Measurements from ENCODE around the gene KARS1. TPM values are rescaled to one million over a fixed set of nuclear protein-coding genes. Genes with fewer than 3 reads are reported as not detected.

Gene KARS1
- total RNA-seq, 1 experiment from 2014 or later, result 181 TPM

- no peak overlapping the region for H2BK20ac ChIP-seq (ENCODE audit: low read depth, low read length, poor library complexity, severe bottlenecking)
- no peak overlapping the region for H3K27ac ChIP-seq (ENCODE audit: insufficient read length, low read depth, low read length)
- H2AK5ac ChIP-seq (ENCODE audit: insufficient read length, low read length), result no peak overlapping the region
- no peak overlapping the region for H4K8ac ChIP-seq (replicated peaks; ENCODE audit: insufficient read length, low read depth, low read length)
- no peaks in the 10 kb centered on the region for H3K9me3 ChIP-seq (ENCODE audit: control insufficient read depth, low read depth, low read length)
- no peak overlapping the region for H3K56ac ChIP-seq (ENCODE audit: insufficient read length, low read depth, low read length)
- no peak overlapping the region for H4K91ac ChIP-seq (ENCODE audit: insufficient read length, low read depth, low read length)
- peaks cover 59 to 94% (median 90%) of the 10 kb centered on the region in 3 experiments; a peak in 6 of 7 replicates for H3K36me3 Mint-ChIP-seq (ENCODE audit: insufficient read depth in 1 of 3, low read depth in 3 of 3)
- no peak overlapping the region for H2BK12ac ChIP-seq (ENCODE audit: insufficient read length, low read depth, low read length)
- no peak overlapping the region for H3K14ac ChIP-seq (ENCODE audit: insufficient read depth, low read length)
- no peaks in the 10 kb centered on the region for H3K27me3 ChIP-seq (ENCODE audit: insufficient read depth, low read length)
- no peak overlapping the region for H3K4me3 Mint-ChIP-seq
- H3K23me2 ChIP-seq (ENCODE audit: insufficient read length, low read depth, low read length, poor library complexity, severe bottlenecking), result no peaks in the 10 kb centered on the region
- TF ChIP-seq CTCF (conservative IDR thresholded peaks at IDR 0.05), result no peak
- no peaks in the 10 kb centered on the region for H3K79me1 ChIP-seq (ENCODE audit: insufficient read depth, low read depth, low read length, poor library complexity, severe bottlenecking)
- no peak overlapping the region for H2BK5ac ChIP-seq (ENCODE audit: insufficient read length, low read length)
- no peak overlapping the region for H3K4ac ChIP-seq (ENCODE audit: low read depth, low read length)
- H3K9me3 Mint-ChIP-seq, result no peaks in the 10 kb centered on the region
- DNase-seq, result no peak
- H4K5ac ChIP-seq (ENCODE audit: insufficient read length, low read depth, low read length), result no peak overlapping the region
- H3K9ac ChIP-seq (ENCODE audit: extremely low read depth, insufficient read length, low read length), result no peak overlapping the region
- H3K79me2 ChIP-seq (ENCODE audit: insufficient read depth, low read length), result peaks cover 12% of the 10 kb centered on the region; the same call in 1 of the 2 replicates
- no CpG with 5 or more reads among the region's 6 CpGs for WGBS (ENCODE audit: extremely low coverage, insufficient read length, low lambda C conversion rate)
- H3K4me1 Mint-ChIP-seq, result peaks cover 5 to 7% of the 10 kb centered on the region in 2 experiments
- H3K27me3 Mint-ChIP-seq (ENCODE audit: low read depth), result no peaks in the 10 kb centered on the region
- H3K27ac Mint-ChIP-seq, result 0 out of 7 replicates have a peak overlapping the region, but pooled peaks of 1 of the 3 experiments have one; percentile 18
- H3K23ac ChIP-seq (ENCODE audit: insufficient read length, low read depth, low read length), result no peak overlapping the region
- no peak overlapping the region for H3T11ph ChIP-seq (ENCODE audit: low read length)
- H3K18ac ChIP-seq (ENCODE audit: insufficient read length, low read depth, low read length), result no peak overlapping the region
- H2AFZ ChIP-seq (ENCODE audit: low read length), result no peak overlapping the region
- no peak overlapping the region for H2BK120ac ChIP-seq (ENCODE audit: low read depth, low read length, poor library complexity, severe bottlenecking)
- H4K20me1 ChIP-seq (ENCODE audit: control insufficient read depth, insufficient read depth, insufficient read length), result no peaks in the 10 kb centered on the region
- H3K4me1 ChIP-seq (ENCODE audit: insufficient read depth, low read length), result no peaks in the 10 kb centered on the region
- no peak overlapping the region for H2BK15ac ChIP-seq (ENCODE audit: low read depth, low read length)
- no peak overlapping the region for H3K4me2 ChIP-seq (ENCODE audit: insufficient read depth, insufficient read length, low read length)
Measured at GRCh38 chr16:75640598-75640997, 6.9 kb downstream of the KARS1 start.

Data from H9 (cell line).